ENCODE data around the gene NR2E1. TPM values are rescaled to one million over a fixed set of nuclear protein-coding genes. Genes with fewer than 3 reads are reported as not detected.

The NR2E1 gene
- total RNA-seq, 3 donors from 2014 or later (not counting 1 experiment from before 2014, with no cell fraction given), result not detected

GRCh38 chr6:108180266-108180665 is 14.4 kb downstream of the NR2E1 start:
- no peak for TF ChIP-seq CTCF (IDR thresholded peaks at IDR 0.05)
- Histone ChIP-seq H3K27me3 (ENCODE audit: control insufficient read depth, insufficient read depth, low read length) (peaks cover 40% of the 10 kb centered on the region), H3K27ac (ENCODE audit: low read length) (no peak overlapping the region), H3K4me3 (ENCODE audit: low read length) (no peak overlapping the region), H3K9me3 (ENCODE audit: control insufficient read depth, insufficient read depth, low read length) (no peaks in the 10 kb centered on the region), H3K36me3 (ENCODE audit: control insufficient read depth, insufficient read depth, low read length) (no peaks in the 10 kb centered on the region), H3K4me1 (ENCODE audit: control insufficient read depth, insufficient read depth, low read length) (peaks cover 11% of the 10 kb centered on the region)
- Mint-ChIP-seq H3K27me3 (ENCODE audit: low read depth in 2 of 2) (peaks cover 35 to 70% of the 10 kb centered on the region in 2 donors), H3K9me3 (no peaks in the 10 kb centered on the region), H3K4me3 (no peak overlapping the region), H3K36me3 (no peaks in the 10 kb centered on the region), H3K4me1 (peaks cover 7 to 13% of the 10 kb centered on the region in 2 donors), H3K27ac (no peak overlapping the region)
- intact Hi-C loops (cut with micrococcal nuclease), result no loop called here
- WGBS (ENCODE audit: insufficient coverage), result no CpG with 5 or more reads among the region's 1 CpG
- DNase-seq (no peak), ATAC-seq (no peak)

- H3K27me3 ChIP-seq (ENCODE audit: control insufficient read depth, insufficient read depth, low read length), result peaks cover 35% of the 10 kb centered on the region
- H3K4me3 ChIP-seq (ENCODE audit: low read length), result no peak overlapping the region
- H3K36me3 Mint-ChIP-seq, result no peaks in the 10 kb centered on the region
- H3K4me1 ChIP-seq (ENCODE audit: control insufficient read depth, insufficient read depth, low read length), result peaks cover 6% of the 10 kb centered on the region
- peaks cover 7 to 8% of the 10 kb centered on the region in 2 donors for H3K4me1 Mint-ChIP-seq
- H3K27ac ChIP-seq (ENCODE audit: low read length), result no peak overlapping the region
- H3K27me3 Mint-ChIP-seq (ENCODE audit: low read depth in 2 of 2), result peaks cover 34 to 71% of the 10 kb centered on the region in 2 donors
- H3K36me3 ChIP-seq (ENCODE audit: control insufficient read depth, insufficient read depth, low read length), result no peaks in the 10 kb centered on the region
- ATAC-seq (no peak), DNase-seq (no peak)
- intact Hi-C loops (cut with micrococcal nuclease), result no loop called here
- 66% methylated on average over 6 of the region's 6 CpGs for WGBS (ENCODE audit: insufficient coverage)
- H3K9me3 Mint-ChIP-seq, result no peaks in the 10 kb centered on the region
- H3K4me3 Mint-ChIP-seq, result no peak overlapping the region
- H3K9me3 ChIP-seq (ENCODE audit: control insufficient read depth, insufficient read depth, low read length), result no peaks in the 10 kb centered on the region
- TF ChIP-seq CTCF (IDR thresholded peaks at IDR 0.05), result no peak
- H3K27ac Mint-ChIP-seq, result no peak overlapping the region
Observed at GRCh38 chr6:108180776-108181175, 15.0 kb downstream of the NR2E1 start.

- Mint-ChIP-seq H3K4me3 (no peak overlapping the region), H3K36me3 (no peaks in the 10 kb centered on the region), H3K27ac (no peak overlapping the region), H3K27me3 (ENCODE audit: low read depth in 2 of 2) (peaks cover 23 to 63% of the 10 kb centered on the region in 2 donors), H3K4me1 (no peaks in the 10 kb centered on the region), H3K9me3 (no peaks in the 10 kb centered on the region)
- no peaks in the 10 kb centered on the region for H3K36me3 ChIP-seq (ENCODE audit: control insufficient read depth, insufficient read depth, low read length)
- TF ChIP-seq CTCF (IDR thresholded peaks at IDR 0.05), result no peak
- intact Hi-C loops (cut with micrococcal nuclease), result no loop called here
- DNase-seq (no peak), ATAC-seq (no peak)
- 89% methylated on average over 2 of the region's 2 CpGs for WGBS (ENCODE audit: insufficient coverage)
- H3K4me3 ChIP-seq (ENCODE audit: low read length), result no peak overlapping the region
- no peak overlapping the region for H3K27ac ChIP-seq (ENCODE audit: low read length)
- no peaks in the 10 kb centered on the region for H3K9me3 ChIP-seq (ENCODE audit: control insufficient read depth, insufficient read depth, low read length)
- H3K4me1 ChIP-seq (ENCODE audit: control insufficient read depth, insufficient read depth, low read length), result no peaks in the 10 kb centered on the region
- peaks cover 9% of the 10 kb centered on the region for H3K27me3 ChIP-seq (ENCODE audit: control insufficient read depth, insufficient read depth, low read length)
Observed at GRCh38 chr6:108186226-108186625, 20.4 kb downstream of the NR2E1 start.

- Histone ChIP-seq H3K4me3 (ENCODE audit: low read length) (no peak overlapping the region), H3K36me3 (ENCODE audit: control insufficient read depth, insufficient read depth, low read length) (no peaks in the 10 kb centered on the region), H3K27me3 (ENCODE audit: control insufficient read depth, insufficient read depth, low read length) (peaks cover 9% of the 10 kb centered on the region), H3K4me1 (ENCODE audit: control insufficient read depth, insufficient read depth, low read length) (no peaks in the 10 kb centered on the region), H3K27ac (ENCODE audit: low read length) (no peak overlapping the region), H3K9me3 (ENCODE audit: control insufficient read depth, insufficient read depth, low read length) (no peaks in the 10 kb centered on the region)
- no peaks in the 10 kb centered on the region for H3K9me3 Mint-ChIP-seq
- TF ChIP-seq CTCF (IDR thresholded peaks at IDR 0.05), result no peak
- H3K4me3 Mint-ChIP-seq, result no peak overlapping the region
- WGBS (ENCODE audit: insufficient coverage), result 90% methylated on average over 6 of the region's 9 CpGs
- intact Hi-C loops (cut with micrococcal nuclease), result no loop called here
- no peak for DNase-seq
- peaks cover 19 to 56% of the 10 kb centered on the region in 2 donors for H3K27me3 Mint-ChIP-seq (ENCODE audit: low read depth in 2 of 2)
- no peaks in the 10 kb centered on the region for H3K4me1 Mint-ChIP-seq
- H3K27ac Mint-ChIP-seq, result no peak overlapping the region
- no peak for ATAC-seq
- H3K36me3 Mint-ChIP-seq, result no peaks in the 10 kb centered on the region
Observed at GRCh38 chr6:108187519-108187918, 21.7 kb downstream of the NR2E1 start.

Data from natural killer cell (primary cell).